ENCODE results near the gene POC1B. TPM values are rescaled to one million over a fixed set of nuclear protein-coding genes. Genes with fewer than 3 reads are reported as not detected.

Gene POC1B
- total and polyA plus RNA-seq, 2 donors (not counting 3 experiments of a cell fraction or from before 2014, with no cell fraction given), result 7.1 to 18.2 TPM

GRCh38 chr12:89475203-89475990 lies 50.5 kb downstream of the POC1B start:
- POLR2A ChIA-PET, result no interaction called here
- Histone ChIP-seq H3K9ac (replicated peaks; ENCODE audit: extremely low read depth, insufficient read depth, low read length) (no peak overlapping the region), H3K4me1 (ENCODE audit: control insufficient read depth, extremely low read depth, insufficient read depth, low read length) (peaks cover 6% of the 10 kb centered on the region), H3K9me3 (replicated peaks; ENCODE audit: control insufficient read depth, insufficient read depth, low read length) (no peaks in the 10 kb centered on the region), H3K4me2 (ENCODE audit: insufficient read depth, low read length) (no peak overlapping the region), H2AFZ (ENCODE audit: low read depth, low read length) (no peak overlapping the region), H4K20me1 (replicated peaks; ENCODE audit: control insufficient read depth, extremely low read depth, insufficient read depth, low read length) (no peaks in the 10 kb centered on the region), H3K4me3 (replicated peaks in 1 of 3; ENCODE audit: insufficient read depth in 1 of 3, low read depth in 1 of 3, low read length in 3 of 3) (no peak overlapping the region), H3K36me3 (ENCODE audit: control insufficient read depth in 2 of 2, extremely low read depth in 1 of 2, insufficient read depth in 2 of 2, low read length in 2 of 2) (no peaks in the 10 kb centered on the region), H3K79me2 (ENCODE audit: control insufficient read depth, insufficient read depth, low read length) (no peaks in the 10 kb centered on the region), H3K27ac (ENCODE audit: insufficient read depth, low read depth, low read length) (no peak overlapping the region), H3K9me1 (replicated peaks; ENCODE audit: control insufficient read depth, extremely low read depth, insufficient read depth, low read length) (no peaks in the 10 kb centered on the region), H3K27me3 (ENCODE audit: control insufficient read depth in 2 of 2, insufficient read depth in 2 of 2, low read length in 2 of 2) (no peaks in the 10 kb centered on the region)
- intact Hi-C loops (cut with micrococcal nuclease), result no loop called here
- BruUV-seq (replicated peaks), result no TSS peak
- no peak for FAIRE-seq
- TF ChIP-seq CTCF (IDR thresholded peaks at IDR 0.05; ENCODE audit: extremely low read depth in 1 of 2, insufficient read depth in 1 of 2, low read depth in 1 of 2, low read length in 2 of 2), result no peak
- no peak for TF ChIP-seq FOS (IDR thresholded peaks at IDR 0.05; ENCODE audit: borderline replicate concordance, insufficient read depth, low read length)
- no peak for TF ChIP-seq MAX (IDR thresholded peaks at IDR 0.05; ENCODE audit: insufficient read depth, insufficient read length)
- no peak for TF ChIP-seq POLR2A (IDR thresholded peaks at IDR 0.05; ENCODE audit: low read depth, low read length)
- no peak for TF ChIP-seq GATA2 (IDR thresholded peaks at IDR 0.05; ENCODE audit: insufficient read depth, insufficient read length, low read depth, low read length)
- TF ChIP-seq POLR2AphosphoS5 (IDR thresholded peaks at IDR 0.05; ENCODE audit: insufficient read depth, low read depth, low read length), result no peak
- TF ChIP-seq JUN (IDR thresholded peaks at IDR 0.05; ENCODE audit: borderline replicate concordance, insufficient read depth, insufficient read length, low read depth), result no peak
- TF ChIP-seq MYC (IDR thresholded peaks at IDR 0.05; ENCODE audit: low read depth, low read length), result no peak
- TF ChIP-seq EZH2 (IDR thresholded peaks at IDR 0.05; ENCODE audit: borderline replicate concordance, low read depth, low read length, severe bottlenecking), result no peak
- CTCF ChIA-PET, result interaction anchor here (1.1 to 2.3 kb wide), 2 partner anchors 13 to 458 kb away, joined by 3 to 10 read pairs; no protein-coding TSS in a partner anchor
- dilution Hi-C loops (cut with MboI; ENCODE audit: extremely low pct_ligation_motif_present, low sequenced_read_pairs), result no loop called here
- no peak for DNase-seq (ENCODE audit: low read depth, low spot score)

All from endothelial cell of umbilical vein (primary cell).